GM18951 (cell line): Measurements from ENCODE around the gene C20orf173.
"Not testable (repeated sequence)": the region's sequence is repeated elsewhere in the genome, so short reads cannot be mapped to it uniquely, and the experiment has no call there.

Source experiments
- POLR2A ChIP-seq: IDR thresholded peaks from 4 replicates; pipeline ENCODE4 v1.6.1; 2011; ENCODE audit warnings: mild to moderate bottlenecking; ENCODE audit not compliant: insufficient read length, insufficient read depth; ENCODE audit errors: extremely low read depth
- in situ Hi-C: fragments of 300-500 bp; cut with MboI; formaldehyde crosslinking; loops from one replicate; pipeline ENCODE4 v1.12.0; 2022; ENCODE audit warnings: low sequenced_read_pairs, mixed read lengths, inconsistent platforms; ENCODE audit not compliant: unreplicated experiment

C20orf173 gene

GRCh38 chr20:35559042-35559693 lies 29.7 kb upstream of the C20orf173 start:
- in situ Hi-C loops, result no loop called here

GRCh38 chr20:35558451-35558850 lies 29.0 kb upstream of the C20orf173 start:
- in situ Hi-C loops, result no loop called here
- TF ChIP-seq POLR2A, result no peak

More at GRCh38 chr20:35559042-35559693, 29.7 kb upstream of the C20orf173 start:
- no peak for TF ChIP-seq POLR2A

- in situ Hi-C loops, result no loop called here
- no peak for TF ChIP-seq POLR2A
Observed at GRCh38 chr20:35556871-35557270, 27.4 kb upstream of the C20orf173 start.

GRCh38 chr20:35555951-35556645 lies 26.6 kb upstream of the C20orf173 start:
- TF ChIP-seq POLR2A, result no peak
- in situ Hi-C loops, result no loop called here

- in situ Hi-C loops, result not testable (repeated sequence)
Observed at GRCh38 chr20:35555461-35555860, 26.0 kb upstream of the C20orf173 start.

- TF ChIP-seq POLR2A, result no peak
- in situ Hi-C loops, result no loop called here
Observed at GRCh38 chr20:35552914-35553313, 23.5 kb upstream of the C20orf173 start.

DNA sequence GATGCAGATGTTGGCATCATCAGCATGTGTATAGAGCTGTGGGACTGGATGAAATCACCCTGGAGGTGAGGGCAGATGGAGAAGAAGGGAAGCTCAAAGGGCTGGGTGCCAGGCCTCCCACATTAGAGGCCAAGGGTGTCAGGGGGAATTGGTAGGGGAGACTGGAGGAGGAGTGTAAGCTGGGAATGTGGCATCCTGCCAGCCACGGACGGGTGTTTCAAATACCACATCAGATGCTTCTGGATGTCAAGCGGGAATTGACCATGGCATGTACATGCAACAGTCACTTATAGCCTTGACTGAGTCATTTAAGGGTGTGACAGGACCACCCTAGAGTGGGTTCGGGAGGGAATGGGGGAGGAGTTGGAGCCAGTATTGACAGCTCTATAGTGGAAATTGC lies 22.1 kb upstream of the C20orf173 start:
- in situ Hi-C loops, result no loop called here
- TF ChIP-seq POLR2A, result no peak

DNA sequence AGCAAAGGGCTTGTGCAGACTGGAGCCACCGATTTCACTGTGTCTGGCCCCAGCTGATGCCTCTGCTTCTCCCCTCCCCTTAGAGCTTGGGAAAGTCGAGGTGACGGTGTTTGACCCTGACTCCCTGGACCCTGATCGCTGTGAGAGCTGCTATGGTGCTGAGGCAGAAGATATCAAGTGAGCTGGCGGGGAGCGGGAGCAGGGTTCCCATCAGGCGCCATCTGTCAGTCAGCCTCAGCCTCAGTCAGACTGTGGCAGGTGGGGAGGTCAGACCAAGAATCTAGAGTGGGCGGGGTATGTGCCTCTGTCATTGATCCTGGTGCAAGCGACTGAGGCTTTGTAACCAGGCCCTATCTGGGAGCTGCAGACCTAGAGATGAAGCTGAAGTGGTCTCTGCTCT lies 17.9 kb upstream of the C20orf173 start:
- in situ Hi-C loops, result no loop called here
- TF ChIP-seq POLR2A, result no peak

DNA sequence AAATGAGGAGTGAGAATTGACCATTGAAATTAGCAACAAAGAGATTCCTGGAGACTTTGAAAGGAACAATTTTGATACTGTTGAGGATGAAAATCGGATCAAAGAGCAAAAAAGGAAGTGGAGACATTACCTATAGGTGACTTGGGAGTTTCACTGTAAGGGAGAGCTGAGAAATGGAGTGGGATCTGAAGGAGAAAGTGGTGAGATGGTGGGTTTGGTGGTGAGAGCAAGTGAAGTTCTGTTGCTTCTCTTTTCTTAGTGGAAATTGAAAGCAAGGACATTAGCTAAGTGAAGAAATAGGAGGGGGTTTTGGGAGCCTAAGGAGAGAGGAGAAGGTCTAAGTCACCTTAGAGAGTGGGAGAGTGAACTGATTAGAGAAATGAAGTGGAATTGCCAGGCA lies 16.7 kb upstream of the C20orf173 start:
- in situ Hi-C loops, result no loop called here
- TF ChIP-seq POLR2A, result no peak

DNA sequence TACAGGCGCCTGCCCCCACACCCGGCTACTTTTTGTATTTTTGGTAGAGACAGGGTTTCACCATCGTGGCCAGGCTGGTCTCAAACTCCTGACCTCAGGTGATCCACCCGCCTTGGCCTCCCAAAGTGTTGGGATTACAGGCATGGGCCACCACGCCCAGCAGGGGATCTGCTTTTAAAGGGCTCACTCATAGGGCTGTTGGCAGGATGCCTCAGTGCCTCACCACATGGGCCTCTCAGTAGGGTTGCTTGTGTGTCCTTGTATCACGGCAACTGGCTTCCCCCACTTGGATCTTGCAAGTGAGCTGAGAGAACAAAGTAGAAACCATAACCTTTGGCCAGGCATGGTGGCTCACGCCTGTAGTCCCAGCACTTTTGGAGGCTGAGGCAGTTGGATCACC lies 15.5 kb upstream of the C20orf173 start:
- in situ Hi-C loops, result not testable (repeated sequence)

GRCh38 chr20:35544436-35544835 lies 15.0 kb upstream of the C20orf173 start:
- in situ Hi-C loops, result no loop called here
- TF ChIP-seq POLR2A, result no peak

- TF ChIP-seq POLR2A, result no peak
- in situ Hi-C loops, result no loop called here
Observed at GRCh38 chr20:35542990-35543389, 13.5 kb upstream of the C20orf173 start.

- in situ Hi-C loops, result no loop called here
- TF ChIP-seq POLR2A, result peak; percentile 82
Observed at GRCh38 chr20:35541783-35542662, 12.6 kb upstream of the C20orf173 start, which contains the start of gene ERGIC3. ERGIC3 (plus strand) TSS chr20:35542078; CDS start chr20:35542098, 20 bp downstream.

GRCh38 chr20:35541118-35541782 lies 11.8 kb upstream of the C20orf173 start:
- no peak for TF ChIP-seq POLR2A
- in situ Hi-C loops, result no loop called here
